ENCODE data around the gene CUEDC1.

CUEDC1 gene

GRCh38 chr17:57915544-57915943, 39.7 kb downstream of the CUEDC1 start:
- no peak for DNase-seq (ENCODE audit: low read depth, low spot score)

- DNase-seq (ENCODE audit: low read depth, low spot score) = no peak
Measured at GRCh38 chr17:57914273-57915142, 40.7 kb downstream of the CUEDC1 start.

GRCh38 chr17:57913575-57914272, 41.5 kb downstream of the CUEDC1 start:
- no peak for DNase-seq (ENCODE audit: low read depth, low spot score)

DNA sequence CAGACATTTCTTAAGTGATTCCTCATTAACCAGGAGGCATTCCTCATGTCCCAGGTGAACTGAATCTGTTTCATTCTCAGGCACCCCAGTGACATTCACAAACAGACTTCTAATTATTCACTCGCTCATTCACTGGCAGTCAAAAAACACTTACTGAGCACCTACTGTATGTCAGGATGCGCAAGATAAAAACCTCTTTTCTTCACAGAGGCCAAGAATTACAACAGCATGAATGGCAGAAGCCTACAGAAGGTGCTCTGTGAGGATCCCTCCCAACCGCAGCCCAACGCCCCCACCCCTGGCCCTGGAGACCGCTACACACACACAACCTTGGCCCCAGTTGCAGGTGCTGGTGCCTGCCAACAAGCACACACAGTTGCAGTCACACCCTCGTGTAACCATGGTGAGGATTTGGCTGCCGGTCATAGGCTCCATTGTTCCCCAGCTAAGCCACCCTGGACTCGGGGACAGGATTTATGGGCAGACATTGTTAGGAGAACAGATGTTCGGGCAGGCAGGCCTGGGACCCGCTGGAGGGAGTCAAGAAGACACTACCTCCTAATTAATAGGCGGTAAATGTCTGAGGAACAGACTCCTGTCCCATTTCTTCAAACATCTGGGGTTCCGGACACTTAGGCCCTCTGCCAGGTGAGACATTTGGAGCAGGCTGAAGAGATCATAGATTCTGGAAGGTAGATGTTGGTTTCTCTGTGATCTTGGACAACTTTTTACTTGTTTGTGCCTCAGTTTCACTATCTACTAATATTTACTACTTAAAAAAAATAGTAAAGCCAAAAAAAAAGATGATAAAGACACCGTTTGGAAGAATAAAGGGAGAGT, 43.2 kb downstream of the CUEDC1 start:
- DNase-seq (ENCODE audit: low read depth, low spot score) = no peak

DNA sequence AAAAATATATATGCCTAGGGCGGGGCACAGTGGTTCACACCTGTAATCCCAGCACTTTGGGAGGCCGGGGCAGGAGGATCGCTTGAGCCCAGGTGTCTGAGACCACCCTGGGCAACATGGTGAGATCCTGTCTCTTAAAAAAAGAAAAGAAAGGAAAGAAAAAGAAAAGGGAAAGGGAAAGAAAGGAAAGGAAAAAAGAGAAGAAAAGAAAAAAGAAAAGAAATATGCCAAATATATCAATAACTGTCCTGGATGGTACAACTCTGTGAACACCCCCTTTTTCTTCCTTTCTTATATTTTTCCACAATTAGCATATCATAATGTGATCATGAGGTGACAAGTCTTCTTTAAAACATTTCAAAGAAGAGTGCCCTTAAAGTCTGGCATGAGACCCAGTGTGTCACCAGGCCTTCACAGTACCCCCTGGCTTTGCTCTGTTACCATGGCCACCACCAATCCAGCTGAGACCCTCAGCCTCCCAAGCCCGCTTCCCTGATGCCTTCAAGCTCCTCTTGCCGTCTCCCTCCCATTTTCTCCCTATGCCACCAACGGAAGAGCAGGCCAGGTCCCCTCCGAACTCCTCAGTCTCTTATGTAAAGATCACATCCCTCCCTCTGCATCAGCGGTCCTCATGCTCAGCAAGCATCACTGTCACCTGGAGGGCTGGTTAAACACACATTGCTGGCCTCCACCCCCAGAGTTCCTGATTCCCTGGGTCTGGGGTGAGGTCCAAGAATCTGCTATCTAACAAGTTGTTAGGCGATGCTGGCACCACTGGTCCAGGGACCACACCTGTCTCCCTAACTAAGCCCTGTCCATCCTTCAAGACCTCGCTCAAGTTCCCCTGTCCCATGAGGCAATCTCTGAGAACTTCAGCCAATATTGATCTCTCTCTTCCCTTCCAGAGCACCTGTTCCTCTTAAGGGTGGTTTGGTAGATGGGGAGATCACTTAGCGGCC, 44.5 kb downstream of the CUEDC1 start:
- DNase-seq (ENCODE audit: low read depth, low spot score) = no peak

DNA sequence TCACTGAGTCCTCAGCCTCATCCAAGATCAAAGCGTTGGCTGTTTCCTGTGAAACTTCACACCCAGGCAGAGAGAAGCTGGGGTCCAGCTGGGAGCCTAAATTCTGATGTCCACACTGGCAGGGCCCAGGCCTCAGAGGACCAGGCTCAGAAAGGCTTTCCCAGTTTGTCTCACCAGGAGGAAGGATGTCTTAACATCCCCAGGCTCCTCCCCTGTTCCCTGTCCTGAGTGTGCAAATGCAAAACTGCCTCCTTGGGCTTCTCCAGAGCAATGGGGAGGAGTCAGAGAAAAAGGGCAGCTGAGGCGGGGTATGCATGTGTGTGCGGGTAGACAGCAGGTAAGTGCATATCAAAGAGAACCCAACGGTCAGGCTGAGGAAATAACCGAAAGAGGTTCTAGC, 45.7 kb downstream of the CUEDC1 start:
- DNase-seq (ENCODE audit: low read depth, low spot score) = no peak

DNA sequence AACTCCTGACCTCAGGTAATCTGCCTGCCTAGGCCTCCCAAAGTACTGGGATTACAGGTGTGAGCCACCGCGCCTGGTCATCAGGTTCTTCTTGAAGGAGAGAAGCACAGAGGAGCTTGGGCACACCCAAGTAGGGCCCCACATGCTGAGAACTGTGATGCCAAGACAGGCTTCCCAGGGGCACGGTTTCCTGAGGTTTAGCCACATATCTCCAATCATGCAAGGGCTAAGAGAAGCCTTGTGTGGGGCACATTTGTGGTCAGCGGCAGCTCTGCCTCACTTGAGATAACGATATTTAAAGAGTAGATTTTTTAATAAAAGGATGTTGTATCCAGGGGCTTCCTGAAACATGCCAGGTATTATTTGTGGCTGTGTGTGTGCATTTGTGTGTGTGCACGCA, 46.9 kb downstream of the CUEDC1 start:
- no peak for DNase-seq (ENCODE audit: low read depth, low spot score)

DNA sequence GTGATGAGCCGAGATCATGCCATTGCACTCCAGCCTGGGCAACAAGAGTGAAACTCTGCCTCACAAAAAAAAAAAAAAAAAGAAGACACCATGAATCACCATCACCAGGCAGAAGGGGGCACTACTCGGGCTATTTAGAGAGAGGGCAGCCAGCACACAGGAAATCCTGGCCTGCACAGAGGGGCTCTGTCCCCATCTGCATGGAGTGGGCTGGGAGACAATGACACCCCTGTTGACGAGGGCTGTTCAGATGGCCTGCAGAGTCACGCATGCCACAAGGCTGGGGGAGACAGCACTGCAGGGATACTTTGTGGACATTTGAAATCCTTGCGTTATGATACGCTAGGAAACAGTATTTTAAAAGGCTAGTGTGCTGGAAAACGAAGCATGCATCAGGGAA, 48.3 kb downstream of the CUEDC1 start:
- DNase-seq (ENCODE audit: low read depth, low spot score) = no peak

GRCh38 chr17:57905875-57906455, 49.2 kb downstream of the CUEDC1 start:
- DNase-seq (ENCODE audit: low read depth, low spot score) = no peak

DNA sequence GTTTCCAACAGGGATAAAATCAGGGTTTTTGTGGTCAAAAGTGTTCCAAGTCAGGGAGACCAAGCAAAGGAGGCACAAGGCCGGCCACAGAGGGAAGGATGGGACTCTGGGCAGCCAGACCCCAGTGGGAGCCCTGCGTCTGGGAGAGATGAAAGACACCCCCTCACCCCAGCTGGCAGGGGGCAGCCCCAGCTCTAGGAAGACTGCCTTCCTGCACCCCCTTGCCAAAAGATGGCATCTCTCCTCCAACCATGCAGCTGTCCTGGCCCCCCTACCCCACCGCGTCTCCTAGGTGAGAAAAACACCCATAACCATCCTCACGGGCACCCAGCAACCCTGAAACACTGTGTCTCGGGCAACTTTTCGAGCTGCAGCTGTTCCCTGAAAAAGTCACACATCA, 51.3 kb downstream of the CUEDC1 start:
- no peak for DNase-seq (ENCODE audit: low read depth, low spot score)

GRCh38 chr17:57902800-57903759, 52.1 kb downstream of the CUEDC1 start:
- no peak for DNase-seq (ENCODE audit: low read depth, low spot score)

DNA sequence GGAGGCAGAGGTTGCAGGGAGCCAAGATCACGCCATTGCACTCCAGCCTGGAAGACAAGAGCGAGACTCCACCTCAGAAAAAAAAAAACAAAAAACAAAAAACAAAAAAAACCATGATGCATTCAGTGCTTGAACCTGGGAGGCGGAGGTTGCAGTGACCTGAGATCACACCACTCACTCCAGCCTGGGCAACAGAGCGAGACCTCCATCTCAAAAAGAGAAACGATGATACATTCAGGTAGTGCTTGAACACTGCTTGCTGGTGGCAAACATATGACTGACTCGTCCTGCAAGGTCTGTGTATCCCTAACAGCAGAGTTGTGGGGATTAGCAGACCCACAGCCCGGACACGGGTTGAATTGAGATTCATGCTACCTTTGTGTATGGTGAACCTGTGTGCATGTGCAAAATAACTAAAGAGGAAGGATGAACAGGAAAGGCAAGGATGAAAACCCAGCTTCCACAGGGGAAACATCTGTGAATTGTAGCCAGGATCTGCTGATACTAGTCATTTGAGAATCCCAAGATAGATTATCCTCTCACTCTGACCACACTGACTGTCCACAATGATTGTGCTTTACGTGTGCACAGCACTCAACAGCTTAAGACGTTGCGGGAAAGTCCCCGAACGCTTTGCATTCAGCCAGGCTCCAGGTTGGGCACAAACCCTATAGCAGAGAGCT, 53.0 kb downstream of the CUEDC1 start:
- DNase-seq (ENCODE audit: low read depth, low spot score) = no peak

GRCh38 chr17:57900991-57901743, 54.0 kb downstream of the CUEDC1 start:
- DNase-seq (ENCODE audit: low read depth, low spot score) = no peak

- DNase-seq (ENCODE audit: low read depth, low spot score) = no peak
Measured at GRCh38 chr17:57899822-57900221, 55.4 kb downstream of the CUEDC1 start.

DNA sequence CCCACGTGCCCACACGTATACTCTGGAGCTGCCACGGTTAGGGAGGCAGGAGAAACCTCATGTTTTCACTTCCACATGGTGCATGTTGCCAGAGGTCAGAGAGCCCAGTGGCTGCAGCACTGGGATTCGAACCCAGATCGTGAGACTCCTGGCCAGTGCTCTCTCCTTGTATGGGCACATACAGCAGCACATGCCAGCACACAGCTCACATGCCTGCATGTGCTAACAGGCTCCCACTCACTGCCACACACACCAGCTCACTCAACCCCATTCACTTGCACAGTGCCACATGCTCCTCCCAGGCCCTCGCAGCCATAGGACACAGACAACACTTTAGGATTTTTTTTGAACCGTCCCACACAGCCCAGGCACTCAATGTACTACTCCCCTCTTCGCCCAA, 55.8 kb downstream of the CUEDC1 start:
- no peak for DNase-seq (ENCODE audit: low read depth, low spot score)

- no peak for DNase-seq (ENCODE audit: low read depth, low spot score)
Measured at GRCh38 chr17:57898487-57899311, 56.5 kb downstream of the CUEDC1 start.

DNA sequence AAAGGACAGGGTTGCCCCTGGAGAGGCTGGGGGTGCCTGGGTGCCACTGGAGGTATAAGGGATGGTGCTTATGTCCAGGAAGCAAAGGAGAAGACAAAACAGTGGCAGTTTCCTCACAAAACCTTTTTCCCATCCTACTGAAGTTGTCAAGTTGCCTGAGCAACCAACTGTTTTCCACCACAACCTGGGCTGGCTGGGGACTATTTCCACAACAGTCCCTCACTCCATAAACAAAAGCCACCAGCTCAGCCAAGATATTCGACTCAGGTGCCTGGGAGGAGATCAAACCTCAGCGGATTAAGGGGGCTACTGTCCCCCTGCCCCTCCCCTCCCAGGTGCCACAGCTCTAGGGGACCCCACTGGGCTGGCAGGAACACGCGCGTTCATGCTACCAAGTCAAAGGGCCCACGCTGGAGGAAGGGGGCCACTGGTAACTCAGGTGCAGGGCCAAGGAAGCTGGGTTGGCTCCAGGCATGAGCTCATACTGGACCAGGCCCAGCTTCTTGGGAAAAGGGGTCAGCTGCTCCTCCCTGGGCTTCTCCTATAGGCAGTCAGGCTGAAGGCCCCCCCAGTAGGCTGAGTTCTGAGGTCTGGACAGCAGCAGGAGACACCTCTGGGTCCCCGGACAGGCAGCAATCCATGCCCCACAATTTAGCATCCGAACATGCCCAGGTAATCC, 59.7 kb downstream of the CUEDC1 start:
- no peak for DNase-seq (ENCODE audit: low read depth, low spot score)

All from activated CD4-positive, CD25-positive, alpha-beta regulatory T cell treated with anti-CD3 and anti-CD28 coated beads, Interleukin-2, amount 50 U/mL, for 16 hours (primary cell).